H1 (cell line): ENCODE data around the gene EGF. TPM values are rescaled to one million over a fixed set of nuclear protein-coding genes. Genes with fewer than 3 reads are reported as not detected.

ENCODE experiments used
- CTCF ChIA-PET: fragments of 300-600 bp; sonication (Branson Sonifier 250); formaldehyde crosslinking; loops from one replicate; lab custom pipeline; 2021; ENCODE audit not compliant: partially characterized antibody; lab: Charles Lee
- POLR2A ChIA-PET: fragments of 300-600 bp; sonication (Branson Sonifier 250); formaldehyde crosslinking; loops from one replicate; lab custom pipeline; 2021; ENCODE audit warnings: inconsistent platforms; ENCODE audit not compliant: partially characterized antibody; lab: Charles Lee
- DNase-seq, 2 experiments: peaks; one replicate each; pipeline versions ENCODE4 v3.0.0 to v3.0.0-alpha.2; 2010 to 2022; ENCODE audit warnings: low spot score in 2 of 2, low read depth in 1 of 2, mixed read lengths in 1 of 2
- FAIRE-seq: peaks from 2 replicates; lab custom pipeline; 2011; peaks lifted over from hg19 to GRCh38; lab: Jason Lieb, UNC
- H2AFZ ChIP-seq: 2 replicates; pipeline ENCODE4 v1.8.1; 2012; ENCODE audit warnings: low read length, inconsistent platforms
- H2AK5ac ChIP-seq: 2 replicates; pipeline ENCODE4 v1.6.1; 2013; ENCODE audit warnings: low read depth, low read length
- H2BK120ac ChIP-seq: replicated peaks from 2 replicates; pipeline ENCODE3; 2013; ENCODE audit warnings: low read depth, low read length, inconsistent platforms
- H2BK12ac ChIP-seq: 2 replicates; pipeline ENCODE4 v1.6.1; 2013; ENCODE audit warnings: low read depth, low read length
- H2BK15ac ChIP-seq: 2 replicates; pipeline ENCODE4 v1.6.1; 2013; ENCODE audit warnings: low read length
- H2BK20ac ChIP-seq: 2 replicates; pipeline ENCODE4 v1.6.1; 2013; ENCODE audit warnings: low read length
- H2BK5ac ChIP-seq: 2 replicates; pipeline ENCODE4 v1.6.1; 2013; ENCODE audit warnings: low read depth, low read length
- H3K14ac ChIP-seq: 2 replicates; pipeline ENCODE4 v1.6.1; 2013; ENCODE audit warnings: inconsistent platforms; ENCODE audit not compliant: insufficient read length
- H3K18ac ChIP-seq: 2 replicates; pipeline ENCODE4 v1.6.1; 2013; ENCODE audit warnings: low read length; ENCODE audit errors: extremely low read depth
- H3K23ac ChIP-seq: 2 replicates; pipeline ENCODE4 v1.6.1; 2013; ENCODE audit warnings: inconsistent platforms; ENCODE audit not compliant: insufficient read length
- H3K23me2 ChIP-seq: 2 replicates; pipeline ENCODE4 v1.6.1; 2013; ENCODE audit warnings: low read depth, low read length
- H3K27ac ChIP-seq: 2 replicates; pipeline ENCODE4 v1.6.1; 2011; ENCODE audit warnings: low read depth, low read length, inconsistent platforms
- H3K27me3 ChIP-seq, 4 experiments: replicated peaks in 1 of 4; 1 replicate in 1 of 4; 2 replicates in 3 of 4; pipeline versions ENCODE4 v1.6.1 to v1.8.1; 2011 to 2013; ENCODE audit warnings: low read length in 3 of 4, mild to moderate bottlenecking in 3 of 4, inconsistent platforms in 2 of 4, mixed read lengths in 2 of 4, moderate library complexity in 1 of 4; ENCODE audit not compliant: control insufficient read depth in 3 of 4, insufficient read depth in 3 of 4; ENCODE audit errors: extremely low read depth in 1 of 4
- H3K36me3 ChIP-seq, 4 experiments: 2 replicates each; pipeline versions ENCODE4 v1.6.1 to v1.8.1; 2011 to 2013; ENCODE audit warnings: mild to moderate bottlenecking in 4 of 4, low read length in 3 of 4, moderate library complexity in 2 of 4, control low read depth in 1 of 4, inconsistent platforms in 1 of 4; ENCODE audit not compliant: insufficient read depth in 4 of 4, control insufficient read depth in 2 of 4
- H3K4ac ChIP-seq: replicated peaks from 2 replicates; pipeline ENCODE3; 2013; ENCODE audit warnings: low read length, low read depth, mixed read lengths, inconsistent platforms; ENCODE audit not compliant: insufficient read length
- H3K4me1 ChIP-seq, 4 experiments: replicated peaks in 1 of 4; 1 replicate in 1 of 4; 2 replicates in 3 of 4; pipeline versions ENCODE4 v1.6.1 to v1.8.1; 2011 to 2013; ENCODE audit warnings: low read length in 3 of 4, inconsistent platforms in 2 of 4, mixed read lengths in 1 of 4; ENCODE audit not compliant: insufficient read depth in 4 of 4, control insufficient read depth in 3 of 4
- H3K4me2 ChIP-seq, 2 experiments: 2 replicates each; pipeline versions ENCODE4 v1.6.1 to v1.8.1; 2011 to 2013; ENCODE audit warnings: low read depth in 2 of 2, low read length in 2 of 2, control low read depth in 1 of 2, inconsistent platforms in 1 of 2, mild to moderate bottlenecking in 1 of 2; ENCODE audit not compliant: insufficient read depth in 1 of 2
- H3K4me3 ChIP-seq, 4 experiments: fragments of 200-600, 300-600 bp in 1 of 4; sonication (generic), shearing (Covaris generic), sonication (Bioruptor Twin) in 1 of 4; 2 replicates each; pipeline versions ENCODE4 v1.5.1 to v1.8.1; 2011 to 2016; ENCODE audit warnings: low read length in 4 of 4, low read depth in 3 of 4, control low read depth in 2 of 4, inconsistent platforms in 2 of 4, mild to moderate bottlenecking in 2 of 4, mixed read lengths in 1 of 4, moderate library complexity in 1 of 4; ENCODE audit not compliant: insufficient read depth in 2 of 4; ENCODE audit errors: extremely low read depth in 1 of 4
- H3K56ac ChIP-seq: replicated peaks from 2 replicates; pipeline ENCODE3; 2013; ENCODE audit warnings: low read depth, mild to moderate bottlenecking, mixed read lengths, low read length, inconsistent platforms; ENCODE audit not compliant: insufficient read length
- H3K79me1 ChIP-seq: 2 replicates; pipeline ENCODE4 v1.6.1; 2013; ENCODE audit warnings: low read depth, low read length, control low read depth
- H3K79me2 ChIP-seq, 2 experiments: 2 replicates each; pipeline versions ENCODE4 v1.6.1 to v1.8.1; 2012 to 2013; ENCODE audit warnings: low read length in 2 of 2, mild to moderate bottlenecking in 2 of 2, inconsistent platforms in 1 of 2; ENCODE audit not compliant: insufficient read depth in 2 of 2, control insufficient read depth in 1 of 2
- H3K9ac ChIP-seq, 4 experiments: replicated peaks in 1 of 4; 1 replicate in 1 of 4; 2 replicates in 3 of 4; pipeline versions ENCODE4 v1.6.1 to v1.8.1; 2011 to 2013; ENCODE audit warnings: low read depth in 3 of 4, low read length in 3 of 4, control low read depth in 2 of 4, mild to moderate bottlenecking in 2 of 4, moderate library complexity in 2 of 4, inconsistent platforms in 1 of 4; ENCODE audit errors: extremely low read depth in 1 of 4
- H3K9me3 ChIP-seq, 2 experiments: 2 replicates each; pipeline versions ENCODE4 v1.6.1 to v1.8.1; 2012 to 2013; ENCODE audit warnings: mild to moderate bottlenecking in 2 of 2, moderate library complexity in 2 of 2, control low read depth in 1 of 2, inconsistent platforms in 1 of 2, low read depth in 1 of 2, low read length in 1 of 2, mixed read lengths in 1 of 2; ENCODE audit not compliant: insufficient read depth in 2 of 2
- H4K20me1 ChIP-seq, 2 experiments: replicated peaks in 1 of 2; 2 replicates each; pipeline versions ENCODE3 to v1.8.1; 2011 to 2013; ENCODE audit warnings: inconsistent platforms in 2 of 2, low read length in 2 of 2, mild to moderate bottlenecking in 1 of 2; ENCODE audit not compliant: insufficient read depth in 2 of 2, control insufficient read depth in 1 of 2
- H4K5ac ChIP-seq: 2 replicates; pipeline ENCODE4 v1.6.1; 2013; ENCODE audit warnings: low read length, low read depth, mixed read lengths, inconsistent platforms; ENCODE audit not compliant: insufficient read length
- H4K8ac ChIP-seq: 2 replicates; pipeline ENCODE4 v1.8.0; 2013; ENCODE audit warnings: mild to moderate bottlenecking, moderate library complexity, low read length, inconsistent platforms; ENCODE audit not compliant: insufficient read depth; ENCODE audit errors: extremely low read depth
- H4K91ac ChIP-seq: replicated peaks from 2 replicates; pipeline ENCODE3; 2013; ENCODE audit warnings: low read length, mixed read lengths, inconsistent platforms; ENCODE audit not compliant: insufficient read length
- EGR1 ChIP-seq: IDR thresholded peaks from 2 replicates; pipeline ENCODE4 v1.6.1; 2011; ENCODE audit warnings: low read depth, low read length, borderline replicate concordance
- WGBS, 2 experiments: shearing (Covaris generic) in 1 of 2; methylation state at CpG; one replicate each; pipeline versions ENCODE4 v1.1.6 to v1.1.7; 2013 to 2015; ENCODE audit warnings: low lambda C conversion rate in 2 of 2, mixed read lengths in 2 of 2, inconsistent platforms in 1 of 2, low coverage in 1 of 2, missing lambda C conversion rate in 1 of 2; ENCODE audit not compliant: insufficient replicate concordance in 2 of 2, insufficient coverage in 1 of 2, insufficient read length in 1 of 2; ENCODE audit errors: extremely low coverage in 1 of 2, missing lambda C conversion rate in 1 of 2; 5-methylcytosine and 5-hydroxymethylcytosine counted together
- polyA plus RNA-seq, 7 experiments: library from polyadenylated mRNA; depleted of rRNA in 3 of 7; stranded (reverse) in 5 of 7; unstranded in 2 of 7; fragments of >200 nt in 5 of 7; fragments of 200-250 nt in 2 of 7; gene quantifications; 1 replicate in 5 of 7; 2 replicates in 1 of 7; 4 replicates in 1 of 7; pipeline versions ENCODE4 v1.2.1 to v1.2.3, GENCODE V29; 2011 to 2013; ENCODE audit warnings: missing spikeins in 2 of 7, mixed read lengths in 2 of 7
- total RNA-seq: library from RNA; stranded (reverse); fragmentation: NEBNext Ultra II Directional; extraction: Animal tissue kit (Norgen Biotek cat#: 25700); gene quantifications from 2 replicates; pipeline ENCODE4 v1.2.1, GENCODE V29; 2021

The EGF gene
- total and polyA plus RNA-seq, 2 of the 8 experiments (the other 6 are each of a cell fraction or from before 2014, with no cell fraction given) = 1.5 to 2.6 TPM

- TF ChIP-seq EGR1 = no peak
- H4K20me1 ChIP-seq = no peaks in the 10 kb centered on the region
- H3K79me2 ChIP-seq = no peaks in the 10 kb centered on the region
- WGBS, 2 experiments = 100% methylated on average over 1 of the region's 1 CpG; no CpG with 5 or more reads in 1 of the 2 experiments
- no peaks in the 10 kb centered on the region for H3K79me1 ChIP-seq
- H3K27me3 ChIP-seq = no peaks in the 10 kb centered on the region
- no peak overlapping the region for H3K4ac ChIP-seq
- no peak overlapping the region for H3K14ac ChIP-seq
- H4K91ac ChIP-seq = no peak overlapping the region
- H3K4me3 ChIP-seq = no peak overlapping the region
- DNase-seq (no peak), FAIRE-seq (no peak)
- no peak overlapping the region for H3K23ac ChIP-seq
- peaks cover 0 to 8% (median 5%) of the 10 kb centered on the region in 4 experiments; a peak in 5 of 7 replicates for H3K4me1 ChIP-seq
- no peak overlapping the region for H2BK5ac ChIP-seq
- no peaks in the 10 kb centered on the region for H3K23me2 ChIP-seq
- H2BK120ac ChIP-seq = no peak overlapping the region
- no peak overlapping the region for H3K18ac ChIP-seq
- no peak overlapping the region for H2AK5ac ChIP-seq
- no peak overlapping the region for H2BK12ac ChIP-seq
- no peaks in the 10 kb centered on the region for H3K9me3 ChIP-seq
- H2AFZ ChIP-seq = no peak overlapping the region
- no peak overlapping the region for H4K8ac ChIP-seq
- POLR2A ChIA-PET = no interaction called here
- H3K56ac ChIP-seq = no peak overlapping the region
- H2BK15ac ChIP-seq = no peak overlapping the region
- no peak overlapping the region for H4K5ac ChIP-seq
- no peaks in the 10 kb centered on the region for H3K36me3 ChIP-seq
- no peak overlapping the region for H3K27ac ChIP-seq
- H3K4me2 ChIP-seq = no peak overlapping the region
- no peak overlapping the region for H3K9ac ChIP-seq
- CTCF ChIA-PET = no interaction called here
- no peak overlapping the region for H2BK20ac ChIP-seq
Measured at GRCh38 chr4:109908731-109909130, 4.0 kb upstream of the EGF start.
